ENCODE data around the gene CMIP. TPM values are rescaled to one million over a fixed set of nuclear protein-coding genes. Genes with fewer than 3 reads are reported as not detected.
A peak's percentile ranks its signal among the peaks of the same experiment; 100 is the strongest.

CMIP gene
- total and polyA plus RNA-seq, 7 donors = 11.0 to 60.3 (median 20.4) TPM

- Histone ChIP-seq H3K4me3 (no peak overlapping the region), H3K9me3 (no peaks in the 10 kb centered on the region), H3K36me3 (no peaks in the 10 kb centered on the region), H3K4me1 (peaks cover 0 to 55% (median 25%) of the 10 kb centered on the region in 4 donors), H3K27ac (peak overlapping the region in 3 of 4 donors; percentile 33 to 50 (median 35)), H3K27me3 (no peaks in the 10 kb centered on the region)
- WGBS, 2 donors = 76 to 83% methylated on average over 10 of the region's 10 CpGs
- no peak for DNase-seq
- TF ChIP-seq POLR2AphosphoS5 (IDR thresholded peaks at IDR 0.05) (no peak), CTCF (IDR thresholded peaks at IDR 0.05) (no peak), EP300 (IDR thresholded peaks at IDR 0.05) (no peak), POLR2A (IDR thresholded peaks at IDR 0.05) (no peak)
- intact Hi-C loops (cut with DNase I) = no loop called here
These were observed 28.9 kb downstream of the CMIP start for GRCh38 chr16:81473558-81473957.

GRCh38 chr16:81473969-81474959 is 29.7 kb downstream of the CMIP start:
- DNase-seq = no peak
- peaks cover 0 to 50% (median 25%) of the 10 kb centered on the region in 4 donors for H3K4me1 ChIP-seq
- intact Hi-C loops (cut with DNase I) = no loop called here
- peak overlapping the region in 3 of 4 donors; percentile 30 to 50 (median 35) for H3K27ac ChIP-seq
- 85 to 90% methylated on average over 20 of the region's 20 CpGs for WGBS, 2 donors
- no peaks in the 10 kb centered on the region for H3K27me3 ChIP-seq
- no peaks in the 10 kb centered on the region for H3K9me3 ChIP-seq
- TF ChIP-seq CTCF (IDR thresholded peaks at IDR 0.05) (no peak), EP300 (IDR thresholded peaks at IDR 0.05) (no peak), POLR2AphosphoS5 (IDR thresholded peaks at IDR 0.05) (no peak), POLR2A (IDR thresholded peaks at IDR 0.05) (no peak)
- no peaks in the 10 kb centered on the region for H3K36me3 ChIP-seq
- no peak overlapping the region for H3K4me3 ChIP-seq

GRCh38 chr16:81477697-81478693 is 33.4 kb downstream of the CMIP start:
- Histone ChIP-seq H3K4me3 (no peak overlapping the region), H3K27me3 (no peaks in the 10 kb centered on the region), H3K4me1 (peaks cover 0 to 30% (median 17%) of the 10 kb centered on the region in 4 donors), H3K36me3 (no peaks in the 10 kb centered on the region), H3K9me3 (no peaks in the 10 kb centered on the region), H3K27ac (peak overlapping the region in 3 of 4 donors; percentile 8 to 44 (median 37))
- WGBS, 2 donors = 84 to 85% methylated on average over 19 of the region's 19 CpGs
- TF ChIP-seq CTCF (IDR thresholded peaks at IDR 0.05) = no peak
- no peak for TF ChIP-seq POLR2AphosphoS5 (IDR thresholded peaks at IDR 0.05)
- TF ChIP-seq EP300 (IDR thresholded peaks at IDR 0.05) = no peak
- TF ChIP-seq POLR2A (IDR thresholded peaks at IDR 0.05) = no peak
- DNase-seq = no peak
- intact Hi-C loops (cut with DNase I) = no loop called here

GRCh38 chr16:81478876-81479511 is 34.4 kb downstream of the CMIP start:
- no peak for DNase-seq
- no peaks in the 10 kb centered on the region for H3K27me3 ChIP-seq
- intact Hi-C loops (cut with DNase I) = no loop called here
- no peak overlapping the region for H3K4me3 ChIP-seq
- peaks cover 0 to 28% (median 16%) of the 10 kb centered on the region in 4 donors for H3K4me1 ChIP-seq
- TF ChIP-seq CTCF (IDR thresholded peaks at IDR 0.05) = no peak
- no peak for TF ChIP-seq EP300 (IDR thresholded peaks at IDR 0.05)
- peak in 1 of 4 donors; percentile 42 for TF ChIP-seq POLR2AphosphoS5 (IDR thresholded peaks at IDR 0.05)
- TF ChIP-seq POLR2A (IDR thresholded peaks at IDR 0.05) = no peak
- no peaks in the 10 kb centered on the region for H3K9me3 ChIP-seq
- H3K36me3 ChIP-seq = no peaks in the 10 kb centered on the region
- 36 to 53% methylated on average over 13 of the region's 13 CpGs for WGBS, 2 donors
- peak overlapping the region in 3 of 4 donors; percentile 8 to 44 (median 37) for H3K27ac ChIP-seq

Data from sigmoid colon (tissue), 7 donors.